NCI-H1436 treated with DMSO at 0.1 percent for 48 hours (cell line): ENCODE data around the gene AFAP1L1.
"Not testable (repeated sequence)": the region's sequence is repeated elsewhere in the genome, so short reads cannot be mapped to it uniquely, and the experiment has no call there.

Source experiments
- DNase-seq: peaks from one replicate; lab custom pipeline; 2025; lab: John Stamatoyannopoulos, UW

Gene AFAP1L1

DNA sequence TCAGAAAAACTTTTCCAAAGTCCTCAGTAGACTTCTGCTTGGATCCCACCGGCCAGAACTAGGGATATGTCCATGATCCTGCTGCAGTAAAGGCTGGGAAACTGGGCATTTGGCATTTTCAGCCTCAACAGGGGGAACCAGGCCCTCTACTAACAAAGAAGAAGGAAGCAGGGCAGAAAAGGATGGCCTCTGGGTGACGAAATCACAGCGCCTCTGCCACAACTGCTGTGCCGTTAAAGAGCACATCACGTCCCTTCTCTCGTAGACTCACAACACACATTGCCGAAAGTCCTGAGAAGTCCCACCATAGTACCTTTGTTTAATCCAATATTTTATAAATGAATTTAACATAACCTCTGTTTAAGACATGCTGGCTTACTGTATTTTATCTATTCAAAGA is 10.4 kb upstream of the AFAP1L1 start:
- DNase-seq = no peak

GRCh38 chr5:149262315-149262714 is 9.3 kb upstream of the AFAP1L1 start:
- no peak for DNase-seq

DNA sequence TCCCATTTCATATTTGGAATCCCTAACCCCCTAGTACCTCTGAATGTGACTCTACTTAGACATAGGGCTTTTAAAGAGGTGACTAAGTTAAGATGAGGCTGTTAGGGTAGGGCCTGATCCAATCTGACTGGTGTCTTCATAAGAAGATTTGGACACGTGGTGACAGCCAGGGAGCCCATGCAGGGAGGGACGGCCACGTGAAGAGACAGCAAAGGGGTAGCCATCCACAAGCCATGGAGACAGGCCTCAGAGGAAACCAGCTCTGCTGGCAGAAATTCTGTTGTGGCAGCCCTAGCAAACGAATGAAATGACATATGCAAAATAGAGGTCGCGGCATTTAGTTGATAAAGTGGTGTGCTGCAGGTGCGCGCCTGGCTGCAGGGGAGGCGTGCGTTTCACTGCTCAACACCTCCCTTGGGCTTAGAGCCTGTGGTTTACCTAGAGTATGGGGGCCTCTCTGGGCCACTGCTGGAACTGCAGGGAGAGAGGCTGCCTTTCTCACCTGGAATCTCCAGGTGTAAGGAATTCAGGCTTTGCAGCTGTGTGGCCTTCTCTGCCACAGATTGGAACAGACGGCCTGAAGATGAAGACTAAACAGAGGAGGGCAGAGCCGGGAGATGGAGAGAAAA is 7.1 kb upstream of the AFAP1L1 start:
- peak; percentile 50 for DNase-seq

DNA sequence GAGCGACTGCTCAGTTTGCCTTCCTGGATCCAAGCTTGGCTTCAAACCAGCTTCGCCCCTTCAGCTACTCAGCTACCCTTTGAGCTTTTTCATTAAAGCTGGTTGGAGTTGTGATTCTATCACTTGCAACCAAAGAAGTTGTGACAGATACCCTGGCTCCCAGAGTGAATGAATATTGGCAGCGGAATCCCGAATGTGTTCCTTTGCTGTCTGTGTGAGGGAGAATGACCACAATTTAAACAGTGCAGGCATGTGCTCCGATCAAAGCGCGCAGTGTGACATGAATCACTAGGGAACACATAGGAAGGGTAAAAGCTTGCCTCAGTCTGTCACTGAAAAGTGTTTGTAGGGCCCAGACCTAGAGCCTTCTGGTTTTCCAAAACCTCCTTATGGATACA is 6.6 kb upstream of the AFAP1L1 start:
- no peak for DNase-seq

- no peak for DNase-seq
These were observed 6.1 kb upstream of the AFAP1L1 start for GRCh38 chr5:149265597-149265996.

DNA sequence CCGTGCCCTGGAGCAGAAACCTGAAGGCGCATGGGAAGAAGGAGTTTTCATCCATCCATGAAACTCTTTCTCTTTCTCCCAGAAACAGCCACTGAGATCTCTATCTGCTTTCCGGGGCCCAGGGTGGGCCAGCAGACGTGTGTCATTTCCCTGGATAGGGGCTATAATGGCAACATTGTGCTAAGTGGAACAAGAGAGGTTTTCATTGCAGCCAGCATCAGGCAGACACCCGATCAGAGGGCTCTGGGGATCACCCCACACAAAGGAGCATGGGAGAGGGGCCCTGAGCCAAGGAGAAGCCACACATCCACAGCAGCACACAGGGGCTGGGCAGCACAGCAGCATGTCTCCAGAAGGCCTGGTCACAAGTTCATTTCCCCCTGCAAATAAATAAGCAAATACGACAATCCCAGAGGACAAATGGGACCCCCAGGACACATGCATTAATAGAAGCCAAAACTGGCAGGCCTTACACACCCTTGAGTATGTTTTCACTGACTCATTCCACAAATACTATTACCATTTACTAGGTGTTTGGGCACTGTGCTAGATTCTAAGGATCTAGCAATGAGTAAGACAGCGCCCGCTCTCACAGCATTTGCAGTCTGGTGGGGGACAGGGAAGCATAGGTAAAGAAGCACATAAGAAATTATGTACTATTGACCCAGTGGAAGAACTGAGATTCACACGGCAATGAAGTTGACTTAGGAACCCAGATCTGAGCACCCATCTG is 4.3 kb upstream of the AFAP1L1 start:
- DNase-seq = no peak

DNA sequence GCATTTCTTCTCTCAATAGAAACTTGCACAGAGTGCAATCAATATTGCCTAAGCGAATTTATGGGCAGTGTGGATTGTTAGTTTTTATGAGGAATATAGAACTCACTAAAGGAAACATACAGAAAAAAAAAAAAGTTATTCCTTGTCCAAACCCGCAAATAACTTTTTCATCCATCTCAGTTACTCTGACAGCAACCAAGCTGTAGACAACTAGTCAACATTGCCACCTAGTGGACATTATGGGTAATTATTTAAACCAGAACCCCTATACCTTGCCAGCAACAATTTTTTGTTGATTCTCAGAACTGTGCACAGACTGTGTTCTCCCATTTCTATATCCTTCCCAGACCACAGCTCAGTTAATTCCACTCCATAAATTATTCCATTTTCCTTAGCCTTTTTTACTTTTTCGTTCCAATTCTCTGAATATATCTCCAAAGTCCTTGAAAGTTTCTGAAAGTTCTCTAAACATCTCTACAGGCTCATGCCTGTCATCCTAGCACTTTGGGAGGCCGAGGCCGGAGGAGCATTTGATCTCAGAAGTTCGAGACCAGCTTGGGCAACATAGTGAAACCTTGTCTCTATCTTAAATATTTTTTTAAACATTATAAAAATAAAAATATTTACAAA is 2.6 kb upstream of the AFAP1L1 start:
- DNase-seq = peak; percentile 8

DNA sequence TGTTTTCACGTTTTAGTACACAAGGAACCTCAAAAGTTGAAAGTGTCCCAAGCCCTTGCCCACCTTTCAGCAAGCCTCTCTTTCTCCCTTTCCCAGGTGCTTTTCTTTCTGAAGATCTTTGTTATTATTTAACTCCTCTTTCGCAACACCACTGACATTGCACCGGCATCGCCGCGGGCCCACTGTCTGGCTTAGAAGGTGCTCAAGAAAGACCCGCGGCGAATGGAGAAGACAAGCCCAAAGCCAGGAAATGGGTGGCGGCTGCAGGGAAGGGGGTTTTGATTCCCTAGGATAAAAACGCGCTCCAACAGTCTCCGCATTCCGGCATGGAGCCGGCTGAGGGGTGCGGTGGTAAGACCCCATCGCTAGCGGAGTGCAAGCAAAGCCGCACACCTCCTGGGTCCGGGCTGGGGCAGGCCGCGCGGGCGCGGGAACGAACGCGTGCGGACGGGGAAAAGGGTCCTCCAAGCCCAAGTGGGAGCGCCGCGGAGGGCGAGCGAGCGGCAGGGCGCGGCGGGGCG is 404 bp upstream of the AFAP1L1 start:
- no peak for DNase-seq

DNA sequence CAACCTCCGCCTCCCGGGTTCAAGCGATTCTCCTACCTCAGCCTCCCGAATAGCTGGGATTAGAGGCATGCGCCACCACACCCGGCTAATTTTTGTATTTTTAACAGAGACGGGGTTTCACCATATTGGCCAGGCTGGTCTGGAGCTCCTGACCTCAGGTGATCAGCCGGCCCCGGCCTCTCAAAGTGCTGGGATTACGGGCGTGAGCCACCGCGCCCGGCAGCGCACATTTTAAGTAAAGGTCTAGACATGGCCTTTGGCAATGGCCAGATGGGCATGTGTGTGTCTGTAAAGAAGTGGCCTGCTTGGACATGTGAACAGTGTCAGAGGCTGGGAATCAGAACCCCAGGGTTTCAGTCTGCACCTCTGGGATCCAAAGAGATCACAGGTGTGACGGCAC is 1.1 kb downstream of the AFAP1L1 start:
- not testable (repeated sequence) for DNase-seq

- no peak for DNase-seq
These were observed 1.6 kb downstream of the AFAP1L1 start for GRCh38 chr5:149273237-149273636.

DNA sequence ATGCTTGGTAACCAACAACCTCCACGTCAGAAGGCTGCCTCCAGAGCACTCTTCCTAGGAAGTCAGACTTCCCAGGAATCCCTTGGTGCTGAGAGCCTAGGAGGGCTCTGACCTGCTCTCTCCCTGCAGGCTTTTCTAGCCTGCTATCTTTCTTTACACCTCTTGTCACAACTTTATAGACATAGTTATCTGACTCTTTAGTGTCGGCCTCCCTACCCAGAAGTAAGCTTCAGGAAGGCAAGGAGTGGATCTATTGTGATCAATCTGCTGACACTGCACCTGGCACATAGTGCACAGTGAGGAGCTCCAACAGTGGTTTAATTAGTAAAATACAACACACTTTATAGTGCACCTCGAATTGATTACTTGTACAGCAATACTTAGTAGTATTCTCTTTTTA is 2.3 kb downstream of the AFAP1L1 start:
- no peak for DNase-seq

GRCh38 chr5:149274939-149275338 is 3.3 kb downstream of the AFAP1L1 start:
- no peak for DNase-seq

DNA sequence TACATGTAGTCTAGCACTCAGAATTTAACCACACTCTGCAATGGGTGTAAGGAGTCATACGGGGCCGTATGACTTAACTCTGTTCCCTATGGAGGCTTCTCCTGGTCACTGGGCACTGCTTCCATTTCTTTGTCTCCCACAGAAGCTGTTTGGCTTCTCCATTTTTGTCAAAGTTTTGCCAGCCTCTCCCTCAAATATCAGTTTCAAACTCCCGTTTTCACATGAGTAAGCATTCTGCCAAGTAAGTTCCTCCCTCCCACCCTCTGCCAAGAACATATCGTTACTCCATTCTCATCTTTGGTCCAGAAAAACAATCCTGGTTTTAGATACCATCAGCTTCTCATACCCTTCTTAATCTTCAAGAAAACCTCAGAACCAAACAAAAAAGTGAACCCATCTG is 6.1 kb downstream of the AFAP1L1 start:
- DNase-seq = no peak

GRCh38 chr5:149278451-149279210 is 7.0 kb downstream of the AFAP1L1 start:
- DNase-seq = no peak

- no peak for DNase-seq
These were observed 8.0 kb downstream of the AFAP1L1 start for GRCh38 chr5:149279661-149280060.

DNA sequence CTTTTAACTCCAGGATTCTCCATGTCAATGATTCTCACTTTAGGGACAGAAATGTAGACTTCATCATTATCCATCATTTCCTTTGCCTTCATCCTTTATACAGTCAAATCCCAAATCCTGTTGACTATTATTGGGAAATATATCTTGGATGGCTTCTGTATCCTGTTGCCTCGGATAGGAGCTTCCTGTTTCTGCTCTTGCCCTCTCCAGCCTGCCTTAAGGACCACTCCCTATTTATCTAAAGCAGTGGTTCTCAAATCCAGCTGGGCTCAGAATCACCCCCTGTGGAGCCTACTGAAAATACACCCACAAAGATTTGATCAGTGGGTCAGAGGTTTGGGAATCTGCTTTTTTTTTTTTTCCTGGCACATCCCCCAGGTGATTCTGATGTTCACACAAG is 8.5 kb downstream of the AFAP1L1 start:
- no peak for DNase-seq

DNA sequence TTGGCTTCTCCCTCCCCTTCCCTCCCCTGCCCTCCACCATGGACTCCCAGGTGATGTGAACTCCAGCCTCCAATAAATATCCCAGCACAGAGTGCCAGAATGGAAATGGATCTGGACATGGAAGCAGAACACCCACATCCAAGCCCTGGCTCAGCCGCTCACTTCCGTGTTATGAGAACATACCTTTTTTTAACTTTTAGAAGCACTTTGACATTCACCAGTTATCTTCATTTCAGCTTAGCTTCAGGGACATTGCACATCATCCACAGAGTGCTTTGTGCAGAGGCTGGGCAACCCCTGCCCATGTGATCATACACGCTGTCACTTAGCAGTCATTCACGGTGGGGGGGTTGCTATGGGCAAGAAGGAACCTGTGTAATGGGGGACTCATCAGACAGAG is 9.1 kb downstream of the AFAP1L1 start:
- no peak for DNase-seq

- DNase-seq = no peak
These were observed 10.6 kb downstream of the AFAP1L1 start for GRCh38 chr5:149282027-149282965.

DNA sequence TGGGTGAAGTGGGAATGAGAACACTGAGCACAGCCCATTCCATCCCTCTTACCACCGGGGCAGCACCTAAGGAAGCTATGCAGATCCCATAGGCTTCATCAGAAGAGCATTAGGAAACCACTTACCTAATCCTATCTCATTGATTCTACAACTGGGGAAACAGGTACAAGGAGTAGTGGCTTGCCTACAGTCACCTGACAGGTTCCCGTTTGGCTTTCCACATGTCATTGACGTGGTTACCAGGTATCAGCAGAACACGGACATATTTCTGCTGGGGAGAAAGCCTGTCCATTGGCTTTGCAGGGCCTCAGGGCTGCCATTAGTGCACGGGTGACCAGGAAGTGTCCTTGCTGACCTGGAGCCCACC is 11.3 kb downstream of the AFAP1L1 start:
- no peak for DNase-seq

- DNase-seq = no peak
These were observed 12.2 kb downstream of the AFAP1L1 start for GRCh38 chr5:149283626-149284480.
